SK-N-SH treated with all-trans-retinoic acid at 6 μM for 48 hours (cell line): ENCODE data around the gene PARVB.
A peak's percentile ranks its signal among the peaks of the same experiment; 100 is the strongest.

ENCODE experiments used
- ATAC-seq: fragments of 200-7000 bp; cut with Tn5 transposase; 3 replicates; pipeline ENCODE4 v1.9.1; 2020; ENCODE audit warnings: mild to moderate bottlenecking, moderate library complexity
- ARNTL ChIP-seq: fragments of 450-650 bp; formaldehyde crosslinking; IDR thresholded peaks from 2 replicates; pipeline ENCODE4 v1.5.0; 2020; ENCODE audit warnings: low read depth, mild to moderate bottlenecking, moderate library complexity, borderline replicate concordance
- BACH2 ChIP-seq: fragments of 250-450 bp; sonication (Bioruptor Pico); IDR thresholded peaks from 2 replicates; pipeline ENCODE4 v1.9.0; 2021; ENCODE audit warnings: mild to moderate bottlenecking, borderline replicate concordance
- ESRRG ChIP-seq: fragments of 250-450 bp; sonication (Bioruptor Pico); IDR thresholded peaks from 2 replicates; pipeline ENCODE4 v1.6.1; 2021; ENCODE audit warnings: mild to moderate bottlenecking
- GLIS3 ChIP-seq: fragments of 250-450 bp; sonication (Bioruptor Pico); IDR thresholded peaks from 2 replicates; pipeline ENCODE4 v1.5.0; 2020; ENCODE audit warnings: mild to moderate bottlenecking, moderate library complexity
- ISL1 ChIP-seq: fragments of 250-450 bp; sonication (Bioruptor Pico); IDR thresholded peaks from 2 replicates; pipeline ENCODE4 v2.1.2; 2022; ENCODE audit warnings: mild to moderate bottlenecking, moderate library complexity
- PPARA ChIP-seq: fragments of 250-450 bp; sonication (Bioruptor Pico); IDR thresholded peaks from 2 replicates; pipeline ENCODE4 v1.5.0; 2020; ENCODE audit warnings: mild to moderate bottlenecking, borderline replicate concordance
- RARB ChIP-seq: fragments of 250-450 bp; sonication (Bioruptor Pico); IDR thresholded peaks from 2 replicates; pipeline ENCODE4 v1.8.0; 2021; ENCODE audit warnings: mild to moderate bottlenecking, moderate library complexity
- SNAI2 ChIP-seq: fragments of 250-450 bp; sonication (Bioruptor Pico); IDR thresholded peaks from 2 replicates; pipeline ENCODE4 v1.5.0; 2020; ENCODE audit warnings: mild to moderate bottlenecking, moderate library complexity
- TCF4 ChIP-seq: fragments of 250-450 bp; sonication (Bioruptor Pico); IDR thresholded peaks from 2 replicates; pipeline ENCODE4 v1.8.0; 2021; ENCODE audit warnings: mild to moderate bottlenecking, moderate library complexity, borderline replicate concordance
- TOX ChIP-seq: fragments of 250-450 bp; sonication (Bioruptor Pico); IDR thresholded peaks from 2 replicates; pipeline ENCODE4 v1.8.0; 2021; ENCODE audit warnings: mild to moderate bottlenecking, moderate library complexity, borderline replicate concordance
- TSHZ2 ChIP-seq: fragments of 250-450 bp; sonication (Bioruptor Pico); IDR thresholded peaks from 2 replicates; pipeline ENCODE4 v1.5.0; 2020; ENCODE audit warnings: mild to moderate bottlenecking, moderate library complexity
- ZFP3 ChIP-seq: fragments of 250-450 bp; sonication (Bioruptor Pico); IDR thresholded peaks from 2 replicates; pipeline ENCODE4 v1.5.0; 2020; ENCODE audit warnings: mild to moderate bottlenecking, moderate library complexity
- ZFP30 ChIP-seq: fragments of 450-650 bp; formaldehyde crosslinking; IDR thresholded peaks from 2 replicates; pipeline ENCODE4 v1.5.0; 2022; ENCODE audit warnings: mild to moderate bottlenecking, moderate library complexity
- ZNF565 ChIP-seq: fragments of 450-650 bp; formaldehyde crosslinking; conservative IDR thresholded peaks from 2 replicates; pipeline ENCODE4 v1.5.0; 2020; ENCODE audit warnings: low read depth, mild to moderate bottlenecking, moderate library complexity
- ZNF70 ChIP-seq: fragments of 450-650 bp; formaldehyde crosslinking; IDR thresholded peaks from 2 replicates; pipeline ENCODE4 v1.5.0; 2020; ENCODE audit warnings: mild to moderate bottlenecking, moderate library complexity
- ZNF8 ChIP-seq: fragments of 450-650 bp; formaldehyde crosslinking; IDR thresholded peaks from 2 replicates; pipeline ENCODE4 v1.5.0; 2020; ENCODE audit warnings: mild to moderate bottlenecking, moderate library complexity
- TF ChIP-seq, protein P1 (sequence below): fragments of 250-450 bp; sonication (Bioruptor Pico); IDR thresholded peaks from 2 replicates; pipeline ENCODE4 v1.5.1; 2021; ENCODE audit warnings: mild to moderate bottlenecking, moderate library complexity
- TF ChIP-seq, protein P2 (sequence below): fragments of 250-450 bp; sonication (Bioruptor Pico); IDR thresholded peaks from 2 replicates; pipeline ENCODE4 v1.8.0; 2020; ENCODE audit warnings: mild to moderate bottlenecking, moderate library complexity, borderline replicate concordance
- TF ChIP-seq, protein P3 (sequence below): fragments of 250-450 bp; sonication (Bioruptor Pico); IDR thresholded peaks from 2 replicates; pipeline ENCODE4 v1.5.1; 2020; ENCODE audit warnings: low read depth, mild to moderate bottlenecking, moderate library complexity

PARVB gene

GRCh38 chr22:44200451-44200850 is 176.3 kb downstream of the PARVB start:
- no peak for ATAC-seq
- TF ChIP-seq ZNF565 (CRISPR knock-in tag) = no peak
- TF ChIP-seq, protein P1, sequence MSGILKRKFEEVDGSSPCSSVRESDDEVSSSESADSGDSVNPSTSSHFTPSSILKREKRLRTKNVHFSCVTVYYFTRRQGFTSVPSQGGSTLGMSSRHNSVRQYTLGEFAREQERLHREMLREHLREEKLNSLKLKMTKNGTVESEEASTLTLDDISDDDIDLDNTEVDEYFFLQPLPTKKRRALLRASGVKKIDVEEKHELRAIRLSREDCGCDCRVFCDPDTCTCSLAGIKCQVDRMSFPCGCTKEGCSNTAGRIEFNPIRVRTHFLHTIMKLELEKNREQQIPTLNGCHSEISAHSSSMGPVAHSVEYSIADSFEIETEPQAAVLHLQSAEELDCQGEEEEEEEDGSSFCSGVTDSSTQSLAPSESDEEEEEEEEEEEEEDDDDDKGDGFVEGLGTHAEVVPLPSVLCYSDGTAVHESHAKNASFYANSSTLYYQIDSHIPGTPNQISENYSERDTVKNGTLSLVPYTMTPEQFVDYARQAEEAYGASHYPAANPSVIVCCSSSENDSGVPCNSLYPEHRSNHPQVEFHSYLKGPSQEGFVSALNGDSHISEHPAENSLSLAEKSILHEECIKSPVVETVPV (CRISPR knock-in tag) = no peak
- TF ChIP-seq, all 23 proteins: peak for 0

DNA sequence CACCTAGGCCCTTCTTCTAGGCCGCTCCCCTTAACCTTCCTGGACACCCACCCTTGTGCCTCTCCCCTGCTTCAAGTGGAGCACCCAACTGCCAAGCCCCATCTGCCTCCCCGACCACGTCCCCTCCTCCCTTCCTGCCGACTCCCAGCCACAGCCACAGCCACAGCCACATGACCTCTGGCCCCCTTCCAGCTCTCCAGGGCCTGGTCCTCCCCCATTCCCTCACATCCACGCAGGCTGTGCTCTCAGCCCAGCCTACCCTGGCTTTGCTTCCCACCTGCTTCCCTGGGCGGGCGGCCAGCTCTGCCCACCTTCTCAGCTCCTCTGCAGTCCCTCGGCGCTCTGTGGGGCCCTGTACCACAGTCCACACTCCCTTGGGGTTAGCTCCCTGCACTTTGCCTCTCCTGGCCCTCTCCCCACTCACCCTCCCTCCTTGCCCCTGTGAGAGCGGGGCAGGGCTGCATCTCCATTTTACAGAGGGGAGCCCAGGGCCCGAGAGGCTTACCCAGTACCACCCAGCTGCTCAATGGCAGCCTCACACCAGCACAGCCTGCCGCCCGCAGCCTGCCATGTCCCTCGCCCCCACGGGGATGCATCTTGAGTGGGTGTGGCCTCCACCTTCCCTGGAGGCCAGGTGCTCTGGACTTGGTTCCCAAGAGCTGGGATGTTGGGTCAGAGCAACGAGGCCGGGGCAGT is 176.9 kb downstream of the PARVB start:
- TF ChIP-seq ARNTL (CRISPR knock-in tag) = no peak
- TF ChIP-seq PPARA (CRISPR knock-in tag) = no peak
- TF ChIP-seq RARB (CRISPR knock-in tag) = no peak
- no peak for TF ChIP-seq SNAI2 (CRISPR knock-in tag)
- TF ChIP-seq ZFP3 = no peak
- no peak for TF ChIP-seq GLIS3 (CRISPR knock-in tag)
- no peak for TF ChIP-seq ZNF565 (CRISPR knock-in tag)
- no peak for TF ChIP-seq TCF4 (CRISPR knock-in tag)
- TF ChIP-seq TSHZ2 = no peak
- TF ChIP-seq, protein P2, sequence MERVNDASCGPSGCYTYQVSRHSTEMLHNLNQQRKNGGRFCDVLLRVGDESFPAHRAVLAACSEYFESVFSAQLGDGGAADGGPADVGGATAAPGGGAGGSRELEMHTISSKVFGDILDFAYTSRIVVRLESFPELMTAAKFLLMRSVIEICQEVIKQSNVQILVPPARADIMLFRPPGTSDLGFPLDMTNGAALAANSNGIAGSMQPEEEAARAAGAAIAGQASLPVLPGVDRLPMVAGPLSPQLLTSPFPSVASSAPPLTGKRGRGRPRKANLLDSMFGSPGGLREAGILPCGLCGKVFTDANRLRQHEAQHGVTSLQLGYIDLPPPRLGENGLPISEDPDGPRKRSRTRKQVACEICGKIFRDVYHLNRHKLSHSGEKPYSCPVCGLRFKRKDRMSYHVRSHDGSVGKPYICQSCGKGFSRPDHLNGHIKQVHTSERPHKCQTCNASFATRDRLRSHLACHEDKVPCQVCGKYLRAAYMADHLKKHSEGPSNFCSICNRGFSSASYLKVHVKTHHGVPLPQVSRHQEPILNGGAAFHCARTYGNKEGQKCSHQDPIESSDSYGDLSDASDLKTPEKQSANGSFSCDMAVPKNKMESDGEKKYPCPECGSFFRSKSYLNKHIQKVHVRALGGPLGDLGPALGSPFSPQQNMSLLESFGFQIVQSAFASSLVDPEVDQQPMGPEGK = no peak
- no peak for TF ChIP-seq ZNF70 (CRISPR knock-in tag)
- TF ChIP-seq ZFP30 (CRISPR knock-in tag) = no peak
- TF ChIP-seq, protein P3, sequence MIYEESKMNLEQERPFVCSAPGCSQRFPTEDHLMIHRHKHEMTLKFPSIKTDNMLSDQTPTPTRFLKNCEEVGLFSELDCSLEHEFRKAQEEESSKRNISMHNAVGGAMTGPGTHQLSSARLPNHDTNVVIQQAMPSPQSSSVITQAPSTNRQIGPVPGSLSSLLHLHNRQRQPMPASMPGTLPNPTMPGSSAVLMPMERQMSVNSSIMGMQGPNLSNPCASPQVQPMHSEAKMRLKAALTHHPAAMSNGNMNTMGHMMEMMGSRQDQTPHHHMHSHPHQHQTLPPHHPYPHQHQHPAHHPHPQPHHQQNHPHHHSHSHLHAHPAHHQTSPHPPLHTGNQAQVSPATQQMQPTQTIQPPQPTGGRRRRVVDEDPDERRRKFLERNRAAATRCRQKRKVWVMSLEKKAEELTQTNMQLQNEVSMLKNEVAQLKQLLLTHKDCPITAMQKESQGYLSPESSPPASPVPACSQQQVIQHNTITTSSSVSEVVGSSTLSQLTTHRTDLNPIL = no peak
- TF ChIP-seq BACH2 (CRISPR knock-in tag) = no peak
- TF ChIP-seq, protein P1 (CRISPR knock-in tag) = no peak
- no peak for TF ChIP-seq ZNF8
- TF ChIP-seq TOX (CRISPR knock-in tag) = no peak
- ATAC-seq = no peak

DNA sequence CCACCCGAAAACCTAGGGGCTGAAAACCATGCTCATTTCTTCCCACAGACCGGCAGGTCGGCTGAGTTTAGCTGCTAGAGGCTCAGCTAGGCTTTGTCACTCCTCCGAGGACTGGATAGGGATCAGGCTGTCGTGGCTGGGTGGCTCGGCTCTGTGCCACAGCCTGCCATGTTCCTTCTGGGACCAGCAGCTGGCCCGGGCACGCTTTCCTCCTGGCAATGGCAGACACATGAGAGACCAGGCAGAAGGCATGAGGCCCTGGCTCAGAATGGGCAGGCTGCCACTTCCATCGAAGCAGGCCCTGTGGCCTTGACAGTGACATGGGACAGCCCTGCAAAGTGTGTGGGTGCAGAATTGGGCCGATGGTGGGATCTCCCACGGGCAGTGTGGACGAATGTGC is 177.6 kb downstream of the PARVB start:
- ATAC-seq = no peak
- TF ChIP-seq PPARA (CRISPR knock-in tag) = no peak
- TF ChIP-seq ZFP30 (CRISPR knock-in tag) = no peak
- no peak for TF ChIP-seq ISL1 (CRISPR knock-in tag)

- ATAC-seq = peak; percentile 33; the same call in 2 of the 3 replicates
- TF ChIP-seq PPARA (CRISPR knock-in tag) (no peak), ARNTL (CRISPR knock-in tag) (no peak), ISL1 (CRISPR knock-in tag) (no peak), ESRRG (CRISPR knock-in tag) (no peak), BACH2 (CRISPR knock-in tag) (no peak), SNAI2 (CRISPR knock-in tag) (no peak), TSHZ2 (no peak)
- TF ChIP-seq, protein P1 (CRISPR knock-in tag) = no peak
Observed at GRCh38 chr22:44202261-44202789, 178.2 kb downstream of the PARVB start.
